A549 (cell line): ENCODE measurements around the gene NGRN. TPM values are rescaled to one million over a fixed set of nuclear protein-coding genes. Genes with fewer than 3 reads are reported as not detected.
"Not testable (repeated sequence)": the region's sequence is repeated elsewhere in the genome, so short reads cannot be mapped to it uniquely, and the experiment has no call there.

Experiments used
- ATAC-seq, 2 experiments: fragments of 200-7000 bp in 1 of 2; fragments of >200 bp in 1 of 2; cut with Nextera tagmentation in 1 of 2; cut with Tn5 transposase in 1 of 2; 3 replicates each; pipeline versions ENCODE4 v1.8.0 to v1.9.1; 2018 to 2020; ENCODE audit warnings: mild to moderate bottlenecking in 1 of 2, moderate library complexity in 1 of 2
- CTCF ChIA-PET: fragments of 300-600 bp; sonication (Branson Sonifier 250); formaldehyde crosslinking; extraction: SDS; loops from one replicate; lab custom pipeline; 2021; ENCODE audit warnings: antibody characterized with exemption, inconsistent platforms; lab: Yijun Ruan, JAX
- POLR2A ChIA-PET: fragments of 350-600 bp; formaldehyde crosslinking; extraction: SDS; loops from one replicate; lab custom pipeline; 2021; ENCODE audit warnings: antibody characterized with exemption, inconsistent platforms; lab: Yijun Ruan, JAX
- DNase-seq, 2 experiments: peaks; one replicate each; pipeline versions ENCODE4 v3.0.0 to v3.0.0-alpha.2; 2011 to 2016; ENCODE audit warnings: low read depth in 1 of 2, low spot score in 1 of 2
- FAIRE-seq: peaks from 2 replicates; lab custom pipeline; 2011; peaks lifted over from hg19 to GRCh38; lab: Jason Lieb, UNC
- H3K27ac ChIP-seq, 2 experiments: fragments of >200 bp; sonication (Bioruptor Twin); formaldehyde crosslinking; 3 replicates each; pipeline ENCODE4 v1.5.1; 2016 to 2017
- H3K4me1 ChIP-seq: fragments of >200 bp; sonication (Bioruptor Twin); formaldehyde crosslinking; 3 replicates; pipeline ENCODE4 v1.6.1; 2016
- H3K4me2 ChIP-seq: fragments of >200 bp; sonication (Bioruptor Twin); formaldehyde crosslinking; 3 replicates; pipeline ENCODE4 v1.6.1; 2016
- H3K4me3 ChIP-seq: fragments of >200 bp; sonication (Bioruptor Twin); formaldehyde crosslinking; 3 replicates; pipeline ENCODE4 v1.5.1; 2016
- H3K9me3 ChIP-seq: fragments of >200 bp; sonication (Bioruptor Twin); formaldehyde crosslinking; 3 replicates; pipeline ENCODE4 v1.6.1; 2016
- ELK1 ChIP-seq: fragments of 150-350 bp; IDR thresholded peaks from 2 replicates; pipeline ENCODE4 v1.6.1; 2014; ENCODE audit warnings: low read depth, mild to moderate bottlenecking, low read length
- GATA3 ChIP-seq: IDR thresholded peaks from 2 replicates; pipeline ENCODE4 v1.6.1; 2012; ENCODE audit warnings: borderline replicate concordance
- HOXA7 ChIP-seq: fragments of 250-450 bp; sonication (Bioruptor Pico); IDR thresholded peaks from 2 replicates; pipeline ENCODE4 v1.5.0; 2020; ENCODE audit warnings: mild to moderate bottlenecking, moderate library complexity
- HOXB13 ChIP-seq: fragments of 250-450 bp; sonication (Bioruptor Pico); IDR thresholded peaks from 2 replicates; pipeline ENCODE4 v1.5.0; 2020; ENCODE audit warnings: low read depth, mild to moderate bottlenecking, moderate library complexity
- KDM5A ChIP-seq: fragments of 200-600 bp; sonication (generic); IDR thresholded peaks from 2 replicates; pipeline ENCODE4 v1.6.1; 2016; ENCODE audit warnings: antibody characterized with exemption, mild to moderate bottlenecking
- NFE2L2 ChIP-seq: fragments of 150-350 bp; conservative IDR thresholded peaks from 2 replicates; pipeline ENCODE4 v1.6.1; 2014; ENCODE audit warnings: low read length
- NR3C1 ChIP-seq: fragments of >200 bp; sonication (Bioruptor Twin); formaldehyde crosslinking; IDR thresholded peaks from 3 replicates; pipeline ENCODE4 v1.6.1; 2017
- RFX5 ChIP-seq: fragments of 450-650 bp; IDR thresholded peaks from 2 replicates; pipeline ENCODE4 v1.7.1; 2014; ENCODE audit warnings: antibody characterized with exemption, mild to moderate bottlenecking, moderate library complexity
- SMC3 ChIP-seq: fragments of >200 bp; sonication (Bioruptor Twin); formaldehyde crosslinking; IDR thresholded peaks from 3 replicates; pipeline ENCODE4 v1.6.1; 2018; ENCODE audit warnings: inconsistent platforms
- SREBF2 ChIP-seq: fragments of 450-650 bp; IDR thresholded peaks from 2 replicates; pipeline ENCODE4 v1.6.1; 2014; ENCODE audit warnings: mild to moderate bottlenecking, moderate library complexity
- TP53 ChIP-seq: fragments of 250-450 bp; sonication (Bioruptor Pico); IDR thresholded peaks from 2 replicates; pipeline ENCODE4 v1.5.0; 2021; ENCODE audit warnings: mild to moderate bottlenecking, moderate library complexity
- ZNF302 ChIP-seq: fragments of 250-450 bp; sonication (Bioruptor Pico); IDR thresholded peaks from 2 replicates; pipeline ENCODE4 v1.9.0; 2021; ENCODE audit warnings: inconsistent platforms, mild to moderate bottlenecking, moderate library complexity
- WGBS: methylation state at CpG from one replicate; pipeline ENCODE4 v1.1.6; 2017; ENCODE audit errors: missing lambda C conversion rate; 5-methylcytosine and 5-hydroxymethylcytosine counted together
- polyA plus RNA-seq, 4 experiments: library from polyadenylated mRNA; depleted of rRNA in 3 of 4; stranded (reverse); fragments of >200 nt; fragmentation: RNase III in 1 of 4; extraction: RNeasy Plus Mini Kit Qiagen cat#74134 plus additional on column Dnase treatment in 1 of 4; gene quantifications; 2 replicates in 3 of 4; 3 replicates in 1 of 4; pipeline ENCODE4 v1.2.3, GENCODE V29; 2011 to 2017
- TF ChIP-seq, protein P1 (sequence below): fragments of 250-450 bp; sonication (Bioruptor Pico); IDR thresholded peaks from 2 replicates; pipeline ENCODE4 v1.5.0; 2021; ENCODE audit warnings: mild to moderate bottlenecking, moderate library complexity, borderline replicate concordance
- TF ChIP-seq, protein P2 (sequence below): fragments of 250-450 bp; sonication (Bioruptor Pico); IDR thresholded peaks from 2 replicates; pipeline ENCODE4 v1.5.0; 2020; ENCODE audit warnings: low read depth, mild to moderate bottlenecking, moderate library complexity
- TF ChIP-seq, protein P3 (sequence below): fragments of >200 bp; sonication (Bioruptor Twin); formaldehyde crosslinking; IDR thresholded peaks from 3 replicates; pipeline ENCODE4 v1.6.1; 2016

NGRN gene
- polyA plus RNA-seq, 2 of the 4 experiments (the other 2 are of a cell fraction) = 83.2 to 159 TPM

DNA sequence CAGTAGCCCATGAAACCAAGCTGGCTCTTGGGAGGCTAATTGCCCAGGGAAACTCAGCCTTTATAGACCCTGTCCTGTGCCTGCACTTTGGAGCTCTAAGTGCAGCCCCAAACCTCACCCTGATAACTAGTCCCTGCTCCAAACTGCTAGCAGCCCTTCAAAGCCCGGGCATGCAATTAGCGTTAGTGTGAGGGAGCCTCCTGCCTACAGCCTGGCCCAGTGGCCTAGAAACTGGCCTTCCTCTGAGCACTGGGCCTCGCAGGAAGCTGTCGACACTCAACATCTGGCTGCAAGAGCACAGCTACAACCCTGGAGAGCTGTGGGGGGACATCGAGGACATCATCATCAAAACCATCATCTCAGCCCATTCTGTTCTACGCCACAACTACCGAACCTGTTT lies 7.7 kb upstream of the NGRN start (continued):
- no peak for TF ChIP-seq ELK1
- TF ChIP-seq HOXA7 = no peak
- TF ChIP-seq RFX5 = no peak
- TF ChIP-seq, protein P1, sequence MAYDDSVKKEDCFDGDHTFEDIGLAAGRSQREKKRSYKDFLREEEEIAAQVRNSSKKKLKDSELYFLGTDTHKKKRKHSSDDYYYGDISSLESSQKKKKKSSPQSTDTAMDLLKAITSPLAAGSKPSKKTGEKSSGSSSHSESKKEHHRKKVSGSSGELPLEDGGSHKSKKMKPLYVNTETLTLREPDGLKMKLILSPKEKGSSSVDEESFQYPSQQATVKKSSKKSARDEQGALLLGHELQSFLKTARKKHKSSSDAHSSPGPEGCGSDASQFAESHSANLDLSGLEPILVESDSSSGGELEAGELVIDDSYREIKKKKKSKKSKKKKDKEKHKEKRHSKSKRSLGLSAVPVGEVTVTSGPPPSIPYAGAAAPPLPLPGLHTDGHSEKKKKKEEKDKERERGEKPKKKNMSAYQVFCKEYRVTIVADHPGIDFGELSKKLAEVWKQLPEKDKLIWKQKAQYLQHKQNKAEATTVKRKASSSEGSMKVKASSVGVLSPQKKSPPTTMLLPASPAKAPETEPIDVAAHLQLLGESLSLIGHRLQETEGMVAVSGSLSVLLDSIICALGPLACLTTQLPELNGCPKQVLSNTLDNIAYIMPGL = no peak
- no peak for TF ChIP-seq TP53 (CRISPR knock-in tag)
- no peak for TF ChIP-seq SMC3
- no peak for TF ChIP-seq NR3C1
- TF ChIP-seq GATA3 = no peak
- TF ChIP-seq, protein P2, sequence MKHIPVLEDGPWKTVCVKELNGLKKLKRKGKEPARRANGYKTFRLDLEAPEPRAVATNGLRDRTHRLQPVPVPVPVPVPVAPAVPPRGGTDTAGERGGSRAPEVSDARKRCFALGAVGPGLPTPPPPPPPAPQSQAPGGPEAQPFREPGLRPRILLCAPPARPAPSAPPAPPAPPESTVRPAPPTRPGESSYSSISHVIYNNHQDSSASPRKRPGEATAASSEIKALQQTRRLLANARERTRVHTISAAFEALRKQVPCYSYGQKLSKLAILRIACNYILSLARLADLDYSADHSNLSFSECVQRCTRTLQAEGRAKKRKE (CRISPR knock-in tag) = no peak
- TF ChIP-seq ZNF302 (CRISPR knock-in tag) = no peak
- no peak for TF ChIP-seq SREBF2

- no peak for ATAC-seq
- POLR2A ChIA-PET = interaction anchor here (0.6 to 2.2 kb wide), 2 partner anchors 10 to 26 kb away, joined by 3 to 9 read pairs; partner anchors contain the start of genes CIB1 and TTLL13
- 82% methylated on average over 5 of the region's 5 CpGs for WGBS
- H3K4me3 ChIP-seq = no peak overlapping the region
- no peak overlapping the region for H3K4me2 ChIP-seq
- H3K27ac ChIP-seq = no peak overlapping the region
- H3K4me1 ChIP-seq = peaks cover 8% of the 10 kb centered on the region
- no peaks in the 10 kb centered on the region for H3K9me3 ChIP-seq
- CTCF ChIA-PET = interaction anchor here (1.0 kb wide), 1 partner anchor 27 kb away, joined by 4 read pairs; no protein-coding TSS in a partner anchor
- FAIRE-seq = no peak
- no peak for TF ChIP-seq NFE2L2
- no peak for TF ChIP-seq HOXB13 (CRISPR knock-in tag)
- no peak for TF ChIP-seq KDM5A
- TF ChIP-seq HOXA7 = no peak
- TF ChIP-seq, protein P2 (CRISPR knock-in tag) = no peak
- TF ChIP-seq, protein P3, sequence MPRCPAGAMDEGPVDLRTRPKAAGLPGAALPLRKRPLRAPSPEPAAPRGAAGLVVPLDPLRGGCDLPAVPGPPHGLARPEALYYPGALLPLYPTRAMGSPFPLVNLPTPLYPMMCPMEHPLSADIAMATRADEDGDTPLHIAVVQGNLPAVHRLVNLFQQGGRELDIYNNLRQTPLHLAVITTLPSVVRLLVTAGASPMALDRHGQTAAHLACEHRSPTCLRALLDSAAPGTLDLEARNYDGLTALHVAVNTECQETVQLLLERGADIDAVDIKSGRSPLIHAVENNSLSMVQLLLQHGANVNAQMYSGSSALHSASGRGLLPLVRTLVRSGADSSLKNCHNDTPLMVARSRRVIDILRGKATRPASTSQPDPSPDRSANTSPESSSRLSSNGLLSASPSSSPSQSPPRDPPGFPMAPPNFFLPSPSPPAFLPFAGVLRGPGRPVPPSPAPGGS = no peak
- TF ChIP-seq, all 56 proteins: peak for 0
- no peak for DNase-seq
These were observed 5.9 kb upstream of the NGRN start for GRCh38 chr15:90259524-90259923.

GRCh38 chr15:90260731-90261130 lies 4.7 kb upstream of the NGRN start:
- not testable (repeated sequence) for ATAC-seq, H3K4me3 ChIP-seq, H3K27ac ChIP-seq, H3K4me2 ChIP-seq, DNase-seq, H3K4me1 ChIP-seq, H3K9me3 ChIP-seq, FAIRE-seq
- POLR2A ChIA-PET = interaction anchor here (2.2 kb wide), 1 partner anchor 11 kb away, joined by 9 read pairs; the partner anchor contains the start of gene TTLL13
- CTCF ChIA-PET = interaction anchor here (0.7 to 2.7 kb wide), 5 partner anchors 8 to 133 kb away, joined by 4 to 14 read pairs (median 6); partner anchors contain the start of gene TTLL13
- 93% methylated on average over 6 of the region's 6 CpGs for WGBS
